HL-60/S4 treated with phorbol 12-myristate 13-acetate at 8.2 ng/mL for 4 days and 3 days (cell line): ENCODE measurements around the gene AMZ1.

ENCODE experiments used
- in situ Hi-C: fragments of 300-500 bp; cut with MboI; formaldehyde crosslinking; loops from 2 replicates; pipeline ENCODE4 v1.15.0; 2022; ENCODE audit warnings: low sequenced_read_pairs

The AMZ1 gene

DNA sequence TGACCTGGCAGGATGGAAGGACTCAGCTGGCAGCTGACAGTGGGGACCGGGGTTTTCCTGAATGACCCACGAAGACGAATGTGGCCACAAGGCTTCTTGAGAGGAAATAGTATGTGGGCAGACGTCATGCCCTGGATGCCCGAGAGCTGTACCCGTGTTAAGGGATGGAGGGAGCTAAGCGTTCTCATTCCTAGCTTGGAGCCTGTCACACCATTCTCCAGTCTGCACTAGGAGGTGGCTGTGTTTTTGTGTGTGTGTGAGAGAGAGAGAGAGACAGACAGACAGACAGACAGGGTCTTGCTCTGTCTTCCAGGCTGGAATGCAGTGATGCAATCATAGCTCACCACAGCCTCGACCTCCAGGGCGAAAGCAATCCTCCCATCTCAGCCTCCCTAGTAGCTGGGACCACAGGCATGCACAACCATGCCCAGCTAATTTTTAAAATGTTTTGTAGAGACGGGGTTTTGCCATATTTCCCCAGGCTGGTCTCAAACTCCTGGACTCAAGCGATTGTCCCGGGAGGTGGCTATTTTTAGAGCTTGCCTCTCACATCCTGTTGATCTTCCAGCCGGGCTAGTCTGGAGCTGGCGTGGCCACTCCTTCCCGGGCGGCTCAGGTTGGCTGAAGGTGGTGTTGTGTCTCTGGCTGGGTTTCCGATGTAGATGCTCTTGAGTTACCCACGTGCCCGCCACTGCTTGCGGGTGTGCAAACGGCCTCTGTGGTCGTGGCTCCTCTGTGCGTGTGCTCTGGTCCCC, 2.1 kb downstream of the AMZ1 start:
- in situ Hi-C loops: loop anchor here (25.0 kb wide), 1 partner anchor 228 kb away; no protein-coding TSS in a partner anchor

DNA sequence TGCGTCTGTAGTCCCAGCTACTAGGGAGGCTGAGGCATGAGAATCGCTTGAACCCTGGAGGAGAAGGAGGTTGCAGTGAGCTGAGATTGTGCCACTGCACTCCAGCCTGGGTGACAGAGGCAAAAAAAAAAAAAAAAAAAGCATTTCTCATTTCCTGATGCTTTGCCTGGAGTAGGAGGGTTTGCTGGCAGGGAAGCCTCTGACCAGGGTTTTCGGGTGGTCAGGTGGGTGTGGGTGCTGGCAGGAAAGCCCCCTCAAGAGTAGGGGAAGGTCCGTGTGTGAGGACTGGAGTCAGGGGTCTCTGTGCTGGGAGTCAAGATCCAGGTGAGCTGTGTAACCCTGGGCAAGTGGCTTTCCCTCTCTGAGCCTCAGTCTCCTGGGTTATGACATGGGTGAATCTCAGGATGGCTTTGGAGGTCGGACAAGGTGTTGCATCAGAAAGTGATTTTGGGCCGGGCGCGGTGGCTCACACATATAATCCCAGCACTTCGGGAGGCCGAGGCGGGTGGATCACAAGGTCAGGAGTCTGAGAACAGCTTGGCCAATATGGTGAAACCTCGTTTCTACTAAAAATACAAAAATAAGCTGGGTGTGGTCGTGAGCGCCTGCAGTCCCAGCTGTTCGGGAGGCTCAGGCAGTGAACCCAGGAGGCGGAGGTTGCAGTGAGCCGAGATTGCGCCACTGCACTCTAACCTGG, 3.2 kb downstream of the AMZ1 start:
- in situ Hi-C loops: loop anchor here (25.0 kb wide), 1 partner anchor 229 kb away; no protein-coding TSS in a partner anchor

DNA sequence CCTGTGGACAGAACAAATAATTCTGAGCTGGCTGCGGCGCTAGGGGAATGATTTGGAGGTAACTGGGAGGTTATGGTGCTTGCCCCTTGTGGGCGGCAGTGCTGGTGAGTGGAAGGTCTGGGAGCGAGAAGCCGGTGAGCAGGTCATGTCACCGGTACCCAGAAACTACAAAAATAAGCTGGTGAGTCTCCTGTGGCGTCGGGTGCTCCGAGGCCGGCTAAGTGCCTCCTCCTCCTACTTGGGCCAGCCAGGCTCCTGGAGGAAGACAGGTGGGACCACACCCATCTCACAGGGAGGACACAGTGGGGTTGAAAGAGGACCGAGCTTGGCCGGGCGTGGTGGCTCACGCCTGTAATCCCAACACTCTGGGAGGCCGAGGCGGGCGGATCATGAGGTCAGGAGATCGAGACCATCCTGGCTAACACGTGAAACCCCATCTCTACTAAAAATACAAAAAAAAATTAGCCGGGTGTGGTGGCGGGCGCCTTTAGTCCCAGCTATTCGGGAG, 4.0 kb downstream of the AMZ1 start:
- in situ Hi-C loops: loop anchor here (25.0 kb wide), 1 partner anchor 230 kb away; no protein-coding TSS in a partner anchor

DNA sequence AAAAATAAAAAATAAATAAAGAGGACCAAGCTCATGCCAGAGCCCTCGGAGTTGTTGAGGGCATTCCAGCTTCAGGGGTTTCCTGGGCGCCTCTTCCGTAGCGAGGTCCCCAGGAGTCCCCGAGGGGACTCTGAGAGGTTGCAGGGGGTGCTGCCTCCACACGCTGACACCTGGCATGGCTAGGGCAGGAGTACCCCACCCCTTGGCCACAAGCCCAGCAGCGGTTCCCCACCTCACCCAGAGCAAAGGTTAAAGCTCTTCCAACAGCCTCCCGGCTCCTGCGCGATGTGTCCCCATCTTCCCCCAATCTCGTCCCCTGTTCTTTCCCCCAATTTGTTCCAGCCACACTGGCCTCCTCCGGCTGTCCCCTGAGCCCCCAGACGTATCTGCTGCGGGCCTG, 4.5 kb downstream of the AMZ1 start:
- in situ Hi-C loops: loop anchor here (25.0 kb wide), 1 partner anchor 230 kb away; no protein-coding TSS in a partner anchor

DNA sequence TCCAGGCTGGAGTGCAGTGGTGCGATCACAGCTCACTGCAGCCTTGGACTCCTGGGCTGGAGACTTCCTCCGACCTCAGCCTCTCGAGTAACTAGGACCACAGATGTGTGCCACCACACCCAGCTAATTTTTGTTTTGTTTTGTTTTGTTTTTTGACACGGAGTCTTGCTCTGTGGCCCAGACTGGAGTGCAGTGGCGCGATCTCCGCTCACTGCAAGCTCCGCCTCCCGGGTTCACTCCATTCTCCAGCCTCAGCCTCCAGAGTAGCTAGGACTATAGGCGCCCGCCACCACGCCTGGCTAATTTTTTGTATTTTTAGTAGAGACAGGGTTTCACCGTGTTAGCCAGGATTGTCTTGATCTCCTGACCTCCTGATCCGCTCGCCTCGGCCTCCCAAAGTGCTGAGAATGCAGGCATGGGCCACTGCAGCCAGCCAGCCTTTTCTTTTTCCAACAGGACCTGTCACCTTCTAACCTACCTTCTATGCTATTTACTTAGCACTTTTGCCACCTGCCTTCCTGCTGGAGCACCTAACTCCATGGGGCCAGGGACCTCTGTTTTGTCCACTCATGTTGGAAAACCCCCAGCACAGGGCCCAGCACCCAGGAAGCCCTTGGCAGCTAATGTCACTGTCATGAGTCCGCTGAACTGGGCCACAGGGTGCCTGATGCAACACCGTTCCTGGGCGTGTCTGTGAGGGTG, 5.6 kb downstream of the AMZ1 start:
- in situ Hi-C loops: loop anchor here (25.0 kb wide), 1 partner anchor 231 kb away; no protein-coding TSS in a partner anchor

DNA sequence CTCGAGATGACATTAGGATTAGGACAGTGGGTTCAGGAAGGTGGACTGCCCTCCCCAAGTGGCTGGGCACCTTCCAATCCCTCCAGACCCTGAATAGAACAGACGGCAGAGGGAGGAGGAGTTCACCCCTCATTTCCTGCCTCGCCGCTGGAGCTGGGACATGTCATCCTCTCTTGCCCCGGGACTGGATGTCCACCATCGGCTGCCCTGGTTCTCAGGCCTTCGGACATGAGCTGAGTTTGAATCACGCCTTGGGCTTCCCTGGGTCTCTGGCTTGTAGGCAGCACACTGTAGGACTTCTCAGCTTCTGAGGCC, 6.1 kb downstream of the AMZ1 start:
- in situ Hi-C loops: loop anchor here (25.0 kb wide), 1 partner anchor 232 kb away; no protein-coding TSS in a partner anchor

DNA sequence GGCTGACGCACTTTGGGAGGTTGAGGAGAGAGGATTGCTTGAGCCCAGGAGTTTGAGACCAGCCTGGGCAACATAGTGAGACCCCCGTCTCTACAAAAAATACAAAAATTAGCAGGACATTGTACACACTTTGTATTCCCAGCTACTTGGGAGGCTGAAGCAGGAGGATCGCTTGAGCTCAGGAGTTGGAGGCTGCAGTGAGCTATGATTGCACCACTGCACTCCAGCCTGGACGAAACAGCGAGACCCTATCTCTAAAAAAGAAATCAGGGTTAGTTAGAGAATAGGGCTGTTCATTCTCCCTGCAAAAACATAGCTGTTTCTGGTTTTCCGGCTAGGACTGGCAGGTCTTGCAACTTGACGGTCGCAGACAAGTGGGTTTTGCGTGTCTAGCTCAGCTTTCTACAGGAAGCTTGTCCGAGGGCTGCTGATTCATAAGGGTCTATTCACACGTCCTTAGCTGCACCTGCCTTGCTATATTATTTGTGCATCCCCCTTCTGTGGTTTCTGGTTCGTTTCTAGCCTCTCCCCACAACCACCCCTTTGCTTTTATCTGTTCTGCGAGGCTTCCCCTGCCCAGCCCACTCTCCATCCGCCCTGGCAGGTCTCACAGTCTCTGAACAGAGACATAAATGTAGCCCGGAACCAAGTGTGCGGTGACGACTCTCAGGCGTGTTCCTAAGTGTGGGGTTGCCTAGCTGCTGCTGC, 10.7 kb downstream of the AMZ1 start:
- in situ Hi-C loops: loop anchor here (25.0 kb wide), 1 partner anchor 236 kb away; no protein-coding TSS in a partner anchor

DNA sequence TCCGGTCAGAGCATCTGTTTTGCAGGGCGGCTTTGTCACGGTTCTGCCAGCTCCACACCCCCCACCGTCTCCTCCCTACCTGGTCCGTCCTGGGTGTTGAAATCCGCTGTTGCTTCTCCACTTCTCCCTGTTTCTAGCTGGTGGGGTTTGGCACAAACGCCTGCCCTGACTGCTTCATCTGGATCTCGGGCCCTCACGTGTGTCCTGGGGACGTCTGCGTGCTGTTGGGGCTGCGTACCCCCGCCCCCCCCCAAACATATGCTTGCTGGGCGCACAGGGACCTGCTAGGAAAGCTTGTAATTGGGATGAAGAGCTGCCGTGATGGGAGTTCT, 11.3 kb downstream of the AMZ1 start:
- in situ Hi-C loops: loop anchor here (25.0 kb wide), 1 partner anchor 237 kb away; no protein-coding TSS in a partner anchor

DNA sequence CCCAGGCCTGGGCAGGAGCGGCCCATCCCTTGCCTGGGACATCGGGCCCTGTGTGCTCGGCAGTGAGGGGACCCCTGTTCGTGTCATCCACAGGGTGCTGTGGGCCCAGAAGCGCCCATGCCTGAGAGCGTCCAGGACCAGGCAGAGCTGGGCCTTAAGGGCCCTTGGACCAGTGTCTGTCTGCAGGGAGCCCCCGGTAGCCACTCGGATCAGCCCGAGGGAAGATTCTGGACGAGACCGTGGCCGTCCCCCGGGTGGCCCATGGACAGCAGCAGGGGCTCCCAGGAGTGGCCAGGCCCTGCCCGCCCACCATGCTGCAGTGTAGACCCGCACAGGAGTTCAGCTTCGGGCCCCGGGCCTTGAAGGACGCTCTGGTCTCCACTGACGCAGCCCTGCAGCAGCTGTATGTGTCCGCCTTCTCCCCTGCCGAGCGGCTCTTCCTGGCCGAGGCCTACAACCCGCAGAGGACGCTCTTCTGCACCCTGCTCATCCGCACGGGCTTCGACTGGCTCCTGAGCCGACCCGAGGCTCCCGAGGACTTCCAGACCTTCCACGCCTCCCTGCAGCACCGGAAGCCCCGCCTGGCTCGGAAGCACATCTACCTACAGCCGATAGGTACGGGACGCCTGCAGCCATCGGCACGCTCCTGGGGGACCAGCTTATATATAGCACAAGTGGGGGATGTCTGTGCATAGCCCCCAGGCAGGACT, 12.3 kb downstream of the AMZ1 start:
- in situ Hi-C loops: no loop called here

DNA sequence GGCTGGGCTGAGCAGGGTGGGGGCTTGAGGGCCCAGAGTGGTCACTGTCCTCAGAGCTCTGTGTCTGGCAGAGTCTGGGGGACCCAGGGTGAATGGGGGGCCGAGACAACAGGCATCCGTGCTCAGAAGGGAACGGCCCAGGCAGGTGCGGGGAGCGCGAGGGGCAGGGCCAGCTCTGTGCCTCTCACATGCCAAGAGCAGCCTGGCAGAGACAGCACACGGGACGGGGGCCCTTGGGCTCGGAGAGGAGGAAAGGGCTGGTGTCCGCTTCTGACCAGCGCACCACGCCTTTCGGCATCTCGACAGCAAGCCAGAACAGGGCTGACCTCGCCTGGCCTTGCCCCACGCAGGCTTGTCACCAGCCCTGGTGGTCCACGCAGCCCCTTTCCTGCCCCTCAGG, 13.4 kb downstream of the AMZ1 start:
- in situ Hi-C loops: no loop called here

DNA sequence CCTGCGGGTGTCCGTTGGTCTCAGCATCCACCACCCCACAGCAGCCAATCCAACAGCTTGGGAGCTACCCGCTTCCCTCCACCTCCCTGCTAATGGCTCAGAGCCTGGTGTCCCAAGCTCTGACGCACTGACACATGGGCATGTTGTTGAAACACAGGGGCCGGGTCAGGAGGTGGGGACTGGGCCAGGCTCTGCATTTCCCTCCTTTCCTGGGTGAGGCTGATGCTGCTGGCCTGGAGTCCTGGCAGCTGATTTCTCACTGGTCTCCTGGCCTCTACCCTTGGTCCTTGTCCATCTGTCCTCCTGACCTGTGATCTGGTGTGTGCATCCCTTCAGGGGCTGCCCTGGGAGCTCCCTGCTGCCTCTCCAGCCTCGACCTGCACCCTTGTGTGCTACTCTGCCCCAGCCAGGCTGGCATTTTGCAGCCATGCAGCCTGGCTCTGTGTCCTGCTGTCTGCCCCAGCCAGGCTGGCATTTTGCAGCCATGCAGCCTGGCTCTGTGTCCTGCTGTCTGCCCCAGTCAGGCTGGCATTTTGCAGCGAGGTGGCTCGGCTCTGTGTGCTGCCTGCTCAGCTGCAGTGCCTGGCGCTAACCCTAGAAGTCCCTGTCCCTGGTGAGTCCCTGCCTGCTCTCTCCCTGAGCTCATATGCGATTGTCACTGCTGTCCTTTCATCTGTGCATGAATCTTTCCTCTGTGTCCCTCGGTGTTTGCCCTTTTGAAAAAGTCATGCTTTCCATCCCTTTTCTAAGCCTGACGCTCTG, 14.0 kb downstream of the AMZ1 start:
- in situ Hi-C loops: no loop called here

DNA sequence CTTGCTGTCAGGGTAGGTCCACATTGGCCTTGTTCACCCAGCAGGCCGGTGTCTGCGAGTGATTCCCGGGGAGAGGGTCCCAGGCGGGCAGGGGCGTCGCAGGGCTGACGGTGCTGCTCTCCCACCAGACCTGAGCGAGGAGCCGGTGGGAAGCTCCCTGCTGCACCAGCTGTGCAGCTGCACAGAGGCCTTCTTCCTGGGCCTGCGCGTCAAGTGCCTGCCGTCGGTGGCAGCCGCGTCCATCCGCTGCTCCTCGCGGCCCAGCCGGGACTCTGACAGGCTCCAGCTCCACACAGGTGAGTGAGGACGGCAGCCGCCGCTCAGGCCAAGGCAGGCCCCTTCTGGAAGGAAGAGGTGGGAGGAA, 14.6 kb downstream of the AMZ1 start:
- in situ Hi-C loops: no loop called here

DNA sequence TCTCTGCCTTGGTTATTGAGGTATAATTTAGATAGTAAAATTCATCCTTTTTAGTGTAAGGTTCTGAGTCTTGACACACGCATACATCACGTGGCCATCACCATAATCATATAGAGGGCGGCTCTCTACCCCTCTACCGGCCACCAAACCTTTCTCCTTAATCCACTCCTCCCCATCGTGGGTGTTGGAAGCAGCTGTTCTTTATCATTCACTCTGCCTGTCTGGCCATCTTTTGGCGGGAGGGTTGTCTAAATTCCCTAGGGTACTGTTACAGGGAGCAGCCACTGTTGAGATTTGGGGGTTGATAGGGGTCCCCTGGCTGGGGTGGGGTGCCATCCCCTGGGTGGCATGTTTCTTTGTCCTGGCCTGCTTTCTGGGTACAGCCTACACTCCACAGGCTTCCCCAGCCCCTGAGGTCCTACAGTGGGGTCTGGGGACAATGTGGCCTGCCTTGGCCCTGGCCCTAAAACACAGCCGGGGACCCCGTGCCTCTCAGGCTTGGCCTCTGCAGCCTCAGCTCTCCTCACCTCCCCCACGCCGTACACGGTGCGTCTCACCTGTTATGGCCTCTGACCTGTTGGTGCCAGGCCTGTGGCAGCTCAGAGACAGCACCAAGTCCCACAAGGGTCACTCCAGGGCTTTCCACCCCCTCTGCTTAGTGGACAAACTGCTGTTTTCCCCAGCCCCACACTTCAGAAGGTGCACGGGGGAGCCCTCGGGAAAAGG, 17.5 kb downstream of the AMZ1 start:
- in situ Hi-C loops: no loop called here

DNA sequence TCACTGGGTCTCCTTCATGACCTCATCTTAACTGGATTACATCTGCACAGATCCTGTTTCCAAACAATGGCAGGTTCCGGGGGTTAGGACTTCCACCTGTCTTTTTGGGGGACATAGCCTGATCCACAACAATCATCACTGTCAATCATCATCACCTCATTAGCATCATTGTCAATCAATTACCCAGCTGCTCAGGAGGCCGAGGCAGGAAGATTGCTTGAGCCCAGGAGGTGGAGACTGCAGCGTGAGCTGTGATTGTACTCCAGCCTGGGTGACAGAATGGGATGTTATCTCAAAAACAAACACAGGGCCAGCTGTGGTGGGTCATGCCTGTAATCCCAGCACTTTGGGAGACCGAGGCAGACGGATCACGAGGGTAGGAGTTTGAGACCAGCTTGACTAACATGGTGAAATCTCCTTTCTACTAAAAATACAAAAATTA, 18.7 kb downstream of the AMZ1 start:
- in situ Hi-C loops: no loop called here

DNA sequence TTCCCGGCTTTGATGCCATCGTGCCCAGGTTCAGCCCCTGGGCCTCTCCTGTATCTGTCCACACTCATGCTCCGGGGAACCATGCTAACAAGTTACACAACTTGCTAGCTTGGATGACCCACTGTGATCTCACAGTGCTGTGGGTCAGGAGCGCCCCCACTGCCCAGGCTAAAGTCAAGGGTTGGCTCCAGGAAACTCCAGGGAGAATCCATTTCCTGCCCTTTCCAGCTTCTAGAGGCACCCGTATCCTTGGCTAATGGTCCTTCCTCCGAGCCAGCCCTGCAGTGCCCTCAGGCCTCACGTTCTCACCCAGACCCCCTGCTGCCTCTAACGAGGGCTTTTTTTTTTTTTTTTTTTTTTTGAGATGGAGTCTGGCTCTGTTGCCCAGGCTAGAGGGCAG, 19.5 kb downstream of the AMZ1 start:
- in situ Hi-C loops: no loop called here

DNA sequence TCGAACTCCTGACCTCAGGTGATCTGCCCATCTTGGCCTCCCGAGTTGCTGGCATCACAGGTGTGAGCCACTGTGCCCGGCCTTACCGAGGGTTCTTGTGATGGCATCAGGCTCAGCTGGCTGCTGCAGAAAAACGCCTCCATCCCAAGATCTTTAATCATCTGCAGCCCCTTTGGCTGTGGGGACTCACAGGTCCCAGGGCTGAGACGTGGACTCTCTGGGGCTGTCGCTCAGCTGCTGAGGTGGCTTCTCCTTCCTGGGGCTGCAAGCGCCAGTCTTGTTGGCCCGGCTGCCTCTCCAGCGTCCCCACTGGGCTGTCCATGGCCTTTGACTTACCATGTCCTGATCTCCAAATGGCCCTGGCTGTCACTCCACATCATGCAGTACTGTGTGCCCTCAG, 20.0 kb downstream of the AMZ1 start:
- in situ Hi-C loops: no loop called here

DNA sequence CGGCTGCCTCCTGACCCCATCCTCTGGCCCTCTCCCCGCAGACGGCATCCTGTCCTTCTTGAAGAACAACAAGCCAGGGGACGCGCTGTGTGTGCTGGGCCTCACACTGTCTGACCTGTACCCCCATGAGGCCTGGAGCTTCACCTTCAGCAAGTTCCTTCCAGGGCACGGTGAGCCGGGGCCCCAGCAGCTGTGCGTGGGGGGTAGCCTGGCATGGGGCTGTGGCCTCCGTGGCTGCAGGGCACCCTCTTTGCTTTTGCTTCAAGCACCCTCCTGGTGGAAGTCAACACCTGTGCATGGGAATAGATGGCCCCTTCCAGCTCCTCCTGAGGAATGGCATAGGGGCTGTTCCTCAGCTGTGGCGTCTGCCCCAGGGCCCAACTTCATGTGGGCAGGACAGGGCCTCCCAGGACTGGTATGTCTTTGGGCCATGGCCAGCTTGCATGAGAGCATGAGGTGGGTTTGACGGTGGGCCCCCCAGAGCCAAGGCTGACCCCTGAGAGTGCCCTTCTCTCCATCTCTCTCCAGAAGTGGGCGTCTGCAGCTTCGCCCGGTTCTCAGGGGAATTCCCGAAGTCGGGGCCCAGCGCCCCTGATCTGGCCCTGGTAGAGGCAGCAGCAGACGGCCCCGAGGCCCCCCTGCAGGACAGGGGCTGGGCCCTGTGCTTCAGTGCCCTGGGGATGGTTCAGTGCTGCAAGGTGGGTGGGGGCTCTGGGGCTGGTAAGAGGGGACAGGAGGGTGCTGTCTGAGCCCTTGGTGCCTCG, 20.7 kb downstream of the AMZ1 start:
- in situ Hi-C loops: no loop called here
